Ovary (tissue), 3 donors: ENCODE measurements around the gene CDKN2A.

Source experiments
- CTCF ChIP-seq, 3 donors: fragments of 450-650 bp in 2 of 3; fragments of 200-600 bp in 1 of 3; IDR thresholded peaks; one replicate each; pipeline versions ENCODE4 v1.5.1 to v1.8.0; 2016 to 2022; ENCODE audit warnings: antibody characterized with exemption in 3 of 3, mild to moderate bottlenecking in 1 of 3
- EP300 ChIP-seq: sonication (generic); formaldehyde crosslinking; IDR thresholded peaks from one replicate; pipeline ENCODE4 v1.6.1; 2017; ENCODE audit warnings: antibody characterized with exemption
- donor health status: DM: no; HTN: no; CAD: no.

- TF ChIP-seq CTCF (IDR thresholded peaks at IDR 0.05) = no peak
- TF ChIP-seq EP300 = no peak
Observed at GRCh38 chr9:21936161-21936560, 58.0 kb downstream of the CDKN2A start.
